Fibroblast of pulmonary artery (primary cell): Measurements from ENCODE around the gene OTOA.
"Not testable (repeated sequence)": the region's sequence is repeated elsewhere in the genome, so short reads cannot be mapped to it uniquely, and the experiment has no call there.

ENCODE experiments used
- DNase-seq: peaks from one replicate; pipeline ENCODE4 v3.0.0-alpha.2; 2010; ENCODE audit warnings: low read depth
- H3K4me3 ChIP-seq: replicated peaks from 2 replicates; pipeline ENCODE4 v1.5.1; 2011; ENCODE audit warnings: low read depth, mild to moderate bottlenecking, control low read depth, low read length, moderate library complexity
- TF ChIP-seq, protein P1 (sequence below): IDR thresholded peaks from 2 replicates; pipeline ENCODE4 v1.5.1; 2011; ENCODE audit warnings: mild to moderate bottlenecking, control low read depth, low read length, inconsistent platforms; ENCODE audit errors: missing control alignments

The OTOA gene

DNA sequence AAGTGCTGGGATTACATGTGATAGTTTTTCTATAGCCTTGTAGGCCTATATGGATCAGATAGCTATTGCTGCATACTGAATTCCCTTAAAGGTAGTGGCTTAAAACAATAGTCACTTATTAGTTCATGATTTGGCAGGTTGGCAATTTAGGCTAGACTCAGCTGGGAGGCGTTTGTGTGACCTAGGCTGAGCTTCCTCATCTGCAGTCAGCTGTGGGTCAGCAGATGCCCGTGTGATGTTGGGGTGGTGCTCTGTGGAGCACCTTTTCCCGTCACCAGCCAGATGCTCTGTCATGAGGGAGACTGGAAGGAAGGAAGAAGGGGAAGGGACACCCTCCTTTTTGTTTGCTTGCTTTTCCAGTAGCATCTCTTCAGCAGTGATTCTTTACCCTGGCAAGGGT lies 129.5 kb downstream of the OTOA start:
- not testable (repeated sequence) for DNase-seq, H3K4me3 ChIP-seq

DNA sequence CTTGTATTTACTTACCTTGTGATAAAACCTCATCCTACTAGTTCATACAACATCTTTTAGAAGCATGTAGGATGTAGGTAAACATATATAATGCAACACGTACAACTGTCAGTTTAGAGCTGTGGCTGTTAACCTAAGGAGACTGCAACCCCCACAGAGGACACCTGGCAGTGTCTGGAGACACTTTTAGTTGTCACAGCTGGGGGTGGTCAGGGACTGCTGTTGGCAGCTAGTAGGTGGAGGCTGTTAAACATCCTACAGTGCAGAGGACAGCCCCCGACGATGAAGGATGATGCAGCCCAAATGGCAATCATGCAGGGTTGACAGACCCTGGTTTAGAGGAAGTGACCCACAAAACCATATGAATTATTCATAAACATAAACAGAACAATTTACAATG lies 134.8 kb downstream of the OTOA start:
- not testable (repeated sequence) for H3K4me3 ChIP-seq, DNase-seq

DNA sequence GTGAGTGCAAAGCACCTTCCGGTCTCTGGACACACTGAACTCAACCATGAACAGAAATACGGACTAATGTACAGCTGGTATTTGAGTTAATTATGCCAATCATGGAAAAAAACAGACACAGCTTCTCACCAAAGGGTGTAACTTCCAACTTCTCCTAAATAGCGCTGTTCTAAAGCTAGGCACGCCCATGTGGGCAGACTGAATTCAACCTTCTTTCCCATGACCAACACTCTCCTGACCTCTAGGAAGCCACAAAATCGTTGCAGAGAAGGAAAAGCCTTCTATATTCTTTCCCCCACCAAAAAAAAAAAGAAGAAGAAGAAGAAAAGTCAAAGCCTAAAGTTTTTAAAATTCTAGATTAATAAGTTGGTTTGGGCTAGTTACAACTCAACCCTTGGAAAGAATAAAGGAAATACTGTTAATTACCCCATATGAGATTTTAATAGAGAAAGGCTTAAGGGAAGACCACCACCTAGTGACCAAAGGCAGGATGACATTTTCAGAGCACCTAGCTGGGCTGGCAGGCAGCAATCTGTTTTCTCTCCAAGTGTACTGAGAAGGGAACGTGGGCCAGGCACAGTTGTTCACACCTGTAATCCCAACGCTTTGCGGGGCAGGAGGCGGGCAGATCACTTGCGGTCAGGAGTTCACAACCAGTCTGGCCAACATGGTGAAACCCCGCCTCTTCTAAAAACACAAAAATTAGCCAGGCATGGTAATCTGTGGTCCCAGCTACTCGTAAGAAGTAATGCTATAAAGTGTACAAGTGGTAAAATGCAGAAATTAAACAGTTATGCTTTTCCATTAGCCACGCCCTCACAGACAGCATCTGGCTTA lies 138.0 kb downstream of the OTOA start:
- peak; percentile 70 for DNase-seq
- TF ChIP-seq, protein P1, sequence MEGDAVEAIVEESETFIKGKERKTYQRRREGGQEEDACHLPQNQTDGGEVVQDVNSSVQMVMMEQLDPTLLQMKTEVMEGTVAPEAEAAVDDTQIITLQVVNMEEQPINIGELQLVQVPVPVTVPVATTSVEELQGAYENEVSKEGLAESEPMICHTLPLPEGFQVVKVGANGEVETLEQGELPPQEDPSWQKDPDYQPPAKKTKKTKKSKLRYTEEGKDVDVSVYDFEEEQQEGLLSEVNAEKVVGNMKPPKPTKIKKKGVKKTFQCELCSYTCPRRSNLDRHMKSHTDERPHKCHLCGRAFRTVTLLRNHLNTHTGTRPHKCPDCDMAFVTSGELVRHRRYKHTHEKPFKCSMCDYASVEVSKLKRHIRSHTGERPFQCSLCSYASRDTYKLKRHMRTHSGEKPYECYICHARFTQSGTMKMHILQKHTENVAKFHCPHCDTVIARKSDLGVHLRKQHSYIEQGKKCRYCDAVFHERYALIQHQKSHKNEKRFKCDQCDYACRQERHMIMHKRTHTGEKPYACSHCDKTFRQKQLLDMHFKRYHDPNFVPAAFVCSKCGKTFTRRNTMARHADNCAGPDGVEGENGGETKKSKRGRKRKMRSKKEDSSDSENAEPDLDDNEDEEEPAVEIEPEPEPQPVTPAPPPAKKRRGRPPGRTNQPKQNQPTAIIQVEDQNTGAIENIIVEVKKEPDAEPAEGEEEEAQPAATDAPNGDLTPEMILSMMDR: peak; percentile 51
- not testable (repeated sequence) for H3K4me3 ChIP-seq

DNA sequence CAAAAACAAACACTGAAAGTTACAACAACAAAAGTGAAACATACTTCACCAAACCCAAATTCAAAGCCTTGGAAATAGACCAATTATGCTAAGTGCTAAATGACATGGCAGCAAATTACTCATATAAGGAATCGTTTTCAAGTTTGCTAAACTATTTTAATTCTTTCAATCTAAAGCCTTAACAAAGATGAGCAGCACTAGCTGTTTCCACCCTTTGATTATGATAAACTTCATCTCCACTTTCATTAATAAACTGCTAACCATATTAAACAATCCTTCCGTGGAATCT lies 138.6 kb downstream of the OTOA start:
- DNase-seq, H3K4me3 ChIP-seq: not testable (repeated sequence)
